SK-N-SH (cell line): ENCODE measurements around the gene LARP1.
"Not testable (repeated sequence)": the region's sequence is repeated elsewhere in the genome, so short reads cannot be mapped to it uniquely, and the experiment has no call there.

Source experiments
- CTCF ChIP-seq: fragments of 200-600 bp; sonication (generic); IDR thresholded peaks from 2 replicates; pipeline ENCODE4 v1.6.1; 2017; ENCODE audit warnings: antibody characterized with exemption, mild to moderate bottlenecking, moderate library complexity
- EP300 ChIP-seq, 2 experiments: IDR thresholded peaks; 2 replicates each; pipeline versions ENCODE4 v1.4.0 to v1.6.1; 2012; ENCODE audit warnings: borderline replicate concordance in 1 of 2, low read depth in 1 of 2, low read length in 1 of 2
- EZH2phosphoT487 ChIP-seq: fragments of 200-600 bp; sonication (generic); IDR thresholded peaks from 2 replicates; pipeline ENCODE4 v1.6.1; 2017; ENCODE audit warnings: low read depth, mixed run types, mild to moderate bottlenecking, antibody characterized with exemption, moderate library complexity, borderline replicate concordance
- GABPA ChIP-seq: IDR thresholded peaks from 2 replicates; pipeline ENCODE4 v1.4.0; 2012; ENCODE audit warnings: low read depth, mild to moderate bottlenecking
- JUND ChIP-seq: IDR thresholded peaks from 2 replicates; pipeline ENCODE4 v1.4.0; 2012
- MAX ChIP-seq: IDR thresholded peaks from 2 replicates; pipeline ENCODE4 v1.4.0; 2012; ENCODE audit warnings: low read depth
- PBX3 ChIP-seq: IDR thresholded peaks from 2 replicates; pipeline ENCODE4; 2012
- REST ChIP-seq: IDR thresholded peaks from 2 replicates; pipeline ENCODE4 v1.6.1; 2012; ENCODE audit warnings: mild to moderate bottlenecking, low read depth, low read length, moderate library complexity
- RXRA ChIP-seq: IDR thresholded peaks from 2 replicates; pipeline ENCODE4 v1.4.0; 2012; ENCODE audit warnings: low read depth, mild to moderate bottlenecking, borderline replicate concordance
- SMC3 ChIP-seq: IDR thresholded peaks from 2 replicates; pipeline ENCODE4 v1.6.1; 2012; ENCODE audit warnings: low read depth, low read length, improper control_type of control experiment
- TAF1 ChIP-seq: IDR thresholded peaks from 2 replicates; pipeline ENCODE4 v1.6.1; 2012; ENCODE audit warnings: low read depth, mild to moderate bottlenecking, low read length, moderate library complexity, borderline replicate concordance
- USF2 ChIP-seq: fragments of 150-350 bp; IDR thresholded peaks from 2 replicates; pipeline ENCODE4 v1.6.1; 2017; ENCODE audit warnings: antibody characterized with exemption, low read length, low read depth, borderline replicate concordance
- YY1 ChIP-seq: IDR thresholded peaks from 2 replicates; pipeline ENCODE4 v1.4.0; 2012; ENCODE audit warnings: low read depth, mild to moderate bottlenecking
- ZBTB33 ChIP-seq: IDR thresholded peaks from 2 replicates; pipeline ENCODE4 v1.4.0; 2012; ENCODE audit warnings: low read depth, borderline replicate concordance

GRCh38 chr5:154736372-154736771 lies 18.8 kb upstream of the LARP1 start:
- TF ChIP-seq RXRA; SMC3; CTCF; JUND; REST; EZH2phosphoT487; YY1; TAF1; ZBTB33; MAX; EP300 (IDR thresholded peaks at IDR 0.05; ENCODE audit: borderline replicate concordance in 1 of 2, low read depth in 1 of 2, low read length in 1 of 2); GABPA; PBX3; USF2: not testable (repeated sequence)
